ENCODE results near the gene SDK1.

Gene SDK1

GRCh38 chr7:4143511-4144171 is 842.6 kb downstream of the SDK1 start:
- CTCF ChIA-PET = no interaction called here
- no peak overlapping the region for H3K27ac ChIP-seq
- POLR2A ChIA-PET (ENCODE audit: low non-redundant PET) = no interaction called here
- no peak for TF ChIP-seq CTCF (conservative IDR thresholded peaks at IDR 0.05; ENCODE audit: low read depth)
- no peak for DNase-seq (ENCODE audit: low spot score)

- POLR2A ChIA-PET (ENCODE audit: low non-redundant PET) = no interaction called here
- CTCF ChIA-PET = no interaction called here
- DNase-seq (ENCODE audit: low spot score) = no peak
These were observed 843.2 kb downstream of the SDK1 start for GRCh38 chr7:4144172-4144701.

GRCh38 chr7:4144811-4145510 is 843.9 kb downstream of the SDK1 start:
- ChIA-PET POLR2A (ENCODE audit: low non-redundant PET) (no interaction called here), CTCF (no interaction called here)
- DNase-seq (ENCODE audit: low spot score) = no peak
- no peak for TF ChIP-seq CTCF (conservative IDR thresholded peaks at IDR 0.05; ENCODE audit: low read depth)
- no peak overlapping the region for H3K27ac ChIP-seq

More at GRCh38 chr7:4144172-4144701, 843.2 kb downstream of the SDK1 start:
- no peak overlapping the region for H3K27ac ChIP-seq
- no peak for TF ChIP-seq CTCF (conservative IDR thresholded peaks at IDR 0.05; ENCODE audit: low read depth)

GRCh38 chr7:4145576-4145975 is 844.5 kb downstream of the SDK1 start:
- DNase-seq (ENCODE audit: low spot score) = no peak
- CTCF ChIA-PET = interaction anchor here (0.6 kb wide), 1 partner anchor 337 kb away, joined by 6 read pairs; no protein-coding TSS in a partner anchor
- POLR2A ChIA-PET (ENCODE audit: low non-redundant PET) = no interaction called here
- no peak overlapping the region for H3K27ac ChIP-seq
- no peak for TF ChIP-seq CTCF (conservative IDR thresholded peaks at IDR 0.05; ENCODE audit: low read depth)

- ChIA-PET POLR2A (ENCODE audit: low non-redundant PET) (no interaction called here), CTCF (no interaction called here)
- TF ChIP-seq CTCF (conservative IDR thresholded peaks at IDR 0.05; ENCODE audit: low read depth) = no peak
- DNase-seq (ENCODE audit: low spot score) = no peak
- H3K27ac ChIP-seq = no peak overlapping the region
These were observed 847.0 kb downstream of the SDK1 start for GRCh38 chr7:4147926-4148620.

GRCh38 chr7:4149236-4149635 is 848.2 kb downstream of the SDK1 start:
- POLR2A ChIA-PET (ENCODE audit: low non-redundant PET) = no interaction called here
- no peak for DNase-seq (ENCODE audit: low spot score)
- TF ChIP-seq CTCF (conservative IDR thresholded peaks at IDR 0.05; ENCODE audit: low read depth) = no peak

More at GRCh38 chr7:4149236-4149635, 848.2 kb downstream of the SDK1 start:
- H3K27ac ChIP-seq = no peak overlapping the region
- CTCF ChIA-PET = no interaction called here
